LNCAP (cell line): ENCODE results near the gene TGM3.

Source experiments
- TF ChIP-seq, protein P1 (sequence below): fragments of 450-650 bp; IDR thresholded peaks from 2 replicates; pipeline ENCODE4 v1.5.1; 2017; ENCODE audit warnings: mild to moderate bottlenecking

The TGM3 gene

DNA sequence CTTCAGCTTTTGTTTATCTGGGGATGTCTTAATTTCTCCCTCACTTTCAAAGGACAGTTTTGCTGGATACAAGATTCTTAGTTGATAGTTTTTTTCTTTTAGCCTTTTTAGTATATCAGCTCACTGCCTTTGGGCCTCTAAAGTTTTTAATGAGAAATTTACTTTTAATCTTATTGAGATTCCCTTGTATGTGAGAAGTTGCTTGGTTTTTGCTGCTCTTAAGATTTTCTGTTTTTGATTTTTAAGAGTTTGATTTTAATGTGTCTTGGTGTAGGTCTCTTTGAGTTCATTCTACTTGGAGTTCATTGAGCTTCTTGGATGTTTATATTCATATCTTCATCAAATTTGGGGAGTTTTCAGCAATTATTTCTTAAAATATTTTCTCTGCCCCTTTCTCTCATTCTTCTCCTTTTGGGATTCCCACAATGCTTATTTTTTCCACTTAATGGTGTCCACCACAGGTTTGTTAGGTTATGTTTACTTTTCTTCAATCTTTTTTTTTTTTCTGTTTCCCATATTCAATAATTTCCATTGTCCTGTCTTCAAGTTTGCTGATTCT lies 65.3 kb downstream of the TGM3 start:
- TF ChIP-seq, protein P1, sequence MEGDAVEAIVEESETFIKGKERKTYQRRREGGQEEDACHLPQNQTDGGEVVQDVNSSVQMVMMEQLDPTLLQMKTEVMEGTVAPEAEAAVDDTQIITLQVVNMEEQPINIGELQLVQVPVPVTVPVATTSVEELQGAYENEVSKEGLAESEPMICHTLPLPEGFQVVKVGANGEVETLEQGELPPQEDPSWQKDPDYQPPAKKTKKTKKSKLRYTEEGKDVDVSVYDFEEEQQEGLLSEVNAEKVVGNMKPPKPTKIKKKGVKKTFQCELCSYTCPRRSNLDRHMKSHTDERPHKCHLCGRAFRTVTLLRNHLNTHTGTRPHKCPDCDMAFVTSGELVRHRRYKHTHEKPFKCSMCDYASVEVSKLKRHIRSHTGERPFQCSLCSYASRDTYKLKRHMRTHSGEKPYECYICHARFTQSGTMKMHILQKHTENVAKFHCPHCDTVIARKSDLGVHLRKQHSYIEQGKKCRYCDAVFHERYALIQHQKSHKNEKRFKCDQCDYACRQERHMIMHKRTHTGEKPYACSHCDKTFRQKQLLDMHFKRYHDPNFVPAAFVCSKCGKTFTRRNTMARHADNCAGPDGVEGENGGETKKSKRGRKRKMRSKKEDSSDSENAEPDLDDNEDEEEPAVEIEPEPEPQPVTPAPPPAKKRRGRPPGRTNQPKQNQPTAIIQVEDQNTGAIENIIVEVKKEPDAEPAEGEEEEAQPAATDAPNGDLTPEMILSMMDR: no peak

DNA sequence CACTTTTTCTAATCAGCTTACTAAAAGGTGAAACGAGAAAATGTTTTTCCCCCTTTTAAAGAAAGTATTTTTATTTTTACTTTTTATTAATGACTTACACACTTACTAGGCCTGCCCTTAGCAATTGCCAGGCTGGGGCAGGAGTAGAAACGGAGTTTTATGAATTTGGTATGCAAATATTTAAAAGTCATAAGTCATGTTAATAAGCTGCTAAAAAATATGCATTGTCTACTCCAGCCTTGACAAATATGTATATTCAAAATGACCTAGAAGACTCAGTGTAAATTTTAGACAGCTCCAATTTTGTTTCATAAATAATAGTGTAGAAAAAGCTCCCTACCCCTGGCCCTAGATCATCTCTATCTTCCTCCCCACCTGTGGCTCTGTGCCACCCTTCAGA lies 67.4 kb downstream of the TGM3 start:
- TF ChIP-seq, protein P1: no peak

DNA sequence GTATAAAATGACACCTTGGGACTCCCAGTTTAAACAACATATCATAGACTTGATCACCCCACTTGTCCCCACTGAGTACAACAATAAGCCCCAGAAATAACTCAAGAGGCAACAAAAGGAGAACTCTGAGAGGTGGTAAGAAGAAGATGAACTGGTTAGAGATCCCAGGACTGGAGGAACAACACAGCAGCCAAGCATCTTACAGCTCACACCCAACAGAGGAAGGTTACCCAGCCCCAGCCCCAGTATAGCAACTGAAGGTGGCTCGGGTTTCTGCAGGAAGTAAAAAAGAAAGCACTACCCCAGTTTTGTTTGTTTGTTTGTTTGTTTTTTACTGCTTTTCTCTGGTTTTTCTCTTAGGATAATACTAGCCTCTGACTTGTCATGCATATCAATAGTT lies 67.8 kb downstream of the TGM3 start:
- TF ChIP-seq, protein P1: no peak

DNA sequence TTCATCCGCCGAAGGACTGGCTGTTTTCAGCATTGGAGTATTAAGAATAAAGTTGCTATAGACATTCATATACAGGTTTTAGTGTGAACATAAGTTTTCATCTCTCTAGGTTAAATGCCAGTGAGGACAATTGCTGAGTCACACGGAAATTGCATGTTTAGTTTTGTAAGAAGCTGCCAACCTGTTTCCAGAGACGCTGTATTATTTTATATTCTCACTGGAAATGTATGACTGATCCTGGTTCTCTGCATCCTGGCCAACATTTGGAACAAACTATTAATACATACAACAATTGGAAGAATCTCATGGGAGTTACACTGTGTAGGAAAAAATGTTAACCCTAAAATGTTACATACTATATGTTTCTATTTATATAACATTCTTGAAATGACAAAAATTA lies 68.2 kb downstream of the TGM3 start:
- TF ChIP-seq, protein P1: no peak

DNA sequence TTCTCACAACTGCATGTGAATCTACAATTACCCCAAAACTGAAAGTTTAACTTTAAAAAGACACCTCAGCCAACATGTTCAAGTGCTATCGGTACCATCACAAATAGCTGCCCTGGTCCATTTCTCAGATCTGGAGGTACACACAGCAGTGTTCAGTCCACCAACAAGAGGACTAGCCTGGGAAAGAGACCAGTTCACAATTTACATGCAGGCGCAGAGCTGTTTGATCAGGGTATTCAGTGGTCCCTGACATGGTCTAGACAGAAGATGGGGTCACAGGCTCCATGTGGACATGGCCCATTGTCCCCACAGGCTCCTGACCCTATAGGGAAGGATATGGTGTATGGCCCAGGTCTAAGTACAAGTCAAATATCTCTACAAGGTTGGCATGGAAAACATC lies 69.3 kb downstream of the TGM3 start:
- TF ChIP-seq, protein P1: no peak

DNA sequence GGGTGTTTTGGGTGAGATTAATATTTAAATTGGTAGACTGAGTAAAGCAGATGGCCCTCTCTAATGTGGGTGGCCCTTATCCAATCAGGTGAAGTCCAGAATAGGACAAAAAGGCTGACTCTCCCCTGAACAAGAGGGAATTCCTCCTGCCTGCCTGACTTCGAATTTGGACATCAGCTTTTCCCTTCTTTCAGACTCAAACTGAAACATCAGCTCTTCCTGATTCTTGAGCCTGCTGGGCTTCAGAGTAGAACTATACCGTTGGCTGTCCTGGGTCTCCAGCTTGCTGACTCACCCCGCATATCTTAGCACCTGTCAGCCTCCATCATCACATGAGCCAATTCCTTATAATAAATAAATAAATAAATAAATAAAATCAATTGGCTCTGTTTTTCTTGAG lies 69.9 kb downstream of the TGM3 start:
- TF ChIP-seq, protein P1: no peak

DNA sequence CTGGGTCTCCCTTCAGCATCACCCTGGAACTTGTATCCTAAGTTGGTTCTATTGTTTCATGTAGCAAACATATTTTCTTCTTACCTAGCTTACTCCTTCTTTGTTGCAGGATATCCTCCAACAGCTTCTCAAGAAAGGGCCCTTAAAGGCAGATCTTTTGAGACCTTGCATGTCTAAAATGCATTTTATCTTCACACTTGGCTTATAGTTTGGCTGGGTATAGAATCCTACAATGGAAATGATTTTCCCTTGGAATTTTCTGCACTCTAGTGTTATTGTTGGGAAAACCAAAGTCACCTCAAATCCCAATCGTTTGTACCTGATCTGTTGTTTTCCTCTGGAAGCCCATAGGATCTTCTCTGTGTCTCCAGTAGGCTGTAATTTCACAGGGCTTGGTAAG lies 72.8 kb downstream of the TGM3 start:
- TF ChIP-seq, protein P1: no peak

DNA sequence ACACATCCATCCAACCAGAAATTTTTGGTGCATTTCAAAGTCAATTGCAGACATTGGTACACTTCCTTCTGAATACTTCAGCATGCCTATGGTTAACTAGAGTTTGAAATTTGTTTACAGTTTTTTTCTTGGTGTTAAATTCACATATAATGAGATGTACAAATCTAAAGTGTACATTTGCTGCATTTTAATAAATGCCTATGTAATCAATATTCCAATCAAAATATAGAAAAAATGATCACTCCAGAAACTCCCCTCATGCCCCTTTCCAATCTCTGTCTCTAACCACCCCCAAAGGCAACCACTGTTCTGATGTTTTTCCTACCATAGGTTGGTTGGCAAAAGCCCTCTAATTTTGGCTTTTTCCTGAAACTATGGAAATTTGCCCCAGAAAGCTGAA lies 77.3 kb downstream of the TGM3 start:
- TF ChIP-seq, protein P1: no peak
